GM10266 (cell line): ENCODE data around the gene ADAMTS15.
A peak's percentile ranks its signal among the peaks of the same experiment; 100 is the strongest.

ENCODE experiments used
- DNase-seq: peaks from one replicate; pipeline ENCODE4 v3.0.0; 2012; ENCODE audit errors: extremely low spot score
- CTCF ChIP-seq: IDR thresholded peaks from 2 replicates; pipeline ENCODE4 v1.5.1; 2012; ENCODE audit warnings: mild to moderate bottlenecking, low read depth; ENCODE audit not compliant: control insufficient read depth, insufficient read depth; ENCODE audit errors: missing control alignments

The ADAMTS15 gene

GRCh38 chr11:130485983-130486382 is 37.5 kb downstream of the ADAMTS15 start:
- DNase-seq: peak; percentile 4

GRCh38 chr11:130486391-130486836 is 38.0 kb downstream of the ADAMTS15 start:
- DNase-seq: no peak
- TF ChIP-seq CTCF: no peak

More at GRCh38 chr11:130485983-130486382, 37.5 kb downstream of the ADAMTS15 start:
- TF ChIP-seq CTCF: no peak

GRCh38 chr11:130486987-130487923 is 38.8 kb downstream of the ADAMTS15 start:
- no peak for TF ChIP-seq CTCF
- DNase-seq: peak; percentile 7

- TF ChIP-seq CTCF: no peak
- peak; percentile 7 for DNase-seq
These were observed 39.7 kb downstream of the ADAMTS15 start for GRCh38 chr11:130487924-130488815.

- TF ChIP-seq CTCF: no peak
- no peak for DNase-seq
These were observed 40.6 kb downstream of the ADAMTS15 start for GRCh38 chr11:130488848-130489584.

- no peak for DNase-seq
- TF ChIP-seq CTCF: no peak
These were observed 41.3 kb downstream of the ADAMTS15 start for GRCh38 chr11:130489716-130490115.
